ENCODE measurements around the gene UBE2F.
"Not testable (repeated sequence)": the region's sequence is repeated elsewhere in the genome, so short reads cannot be mapped to it uniquely, and the experiment has no call there.

The UBE2F gene

DNA sequence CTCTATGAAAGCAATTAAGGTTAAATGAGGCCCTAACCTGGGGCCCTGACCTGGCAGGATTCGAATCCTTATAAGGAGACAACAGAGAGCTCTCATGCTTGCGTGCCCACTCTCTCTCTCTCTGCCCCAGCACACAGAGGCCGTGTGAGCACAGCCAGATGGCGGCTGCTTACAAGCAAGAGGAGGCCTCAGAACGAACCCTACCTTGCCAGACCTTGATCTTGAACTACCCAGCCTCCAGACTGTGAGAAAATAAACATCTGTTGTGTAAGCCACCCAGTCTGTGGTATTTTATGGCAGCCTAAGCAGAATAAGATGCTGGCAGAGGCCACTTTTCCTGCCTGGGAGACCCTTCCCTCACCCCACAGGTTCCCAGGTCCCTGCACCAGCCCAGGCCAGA is 5.2 kb upstream of the UBE2F start:
- Histone ChIP-seq H3K4me1 (no peaks in the 10 kb centered on the region), H3K4me3 (no peak overlapping the region), H3K27me3 (ENCODE audit: low read depth) (no peaks in the 10 kb centered on the region), H3K9me3 (peaks cover 6% of the 10 kb centered on the region; the same call in 1 of the 2 replicates), H3K36me3 (replicated peaks) (no peaks in the 10 kb centered on the region)
- no peak for DNase-seq (ENCODE audit: low spot score in 2 of 2)
- in situ Hi-C loops (cut with MboI; ENCODE audit: low sequenced_read_pairs) = no loop called here

DNA sequence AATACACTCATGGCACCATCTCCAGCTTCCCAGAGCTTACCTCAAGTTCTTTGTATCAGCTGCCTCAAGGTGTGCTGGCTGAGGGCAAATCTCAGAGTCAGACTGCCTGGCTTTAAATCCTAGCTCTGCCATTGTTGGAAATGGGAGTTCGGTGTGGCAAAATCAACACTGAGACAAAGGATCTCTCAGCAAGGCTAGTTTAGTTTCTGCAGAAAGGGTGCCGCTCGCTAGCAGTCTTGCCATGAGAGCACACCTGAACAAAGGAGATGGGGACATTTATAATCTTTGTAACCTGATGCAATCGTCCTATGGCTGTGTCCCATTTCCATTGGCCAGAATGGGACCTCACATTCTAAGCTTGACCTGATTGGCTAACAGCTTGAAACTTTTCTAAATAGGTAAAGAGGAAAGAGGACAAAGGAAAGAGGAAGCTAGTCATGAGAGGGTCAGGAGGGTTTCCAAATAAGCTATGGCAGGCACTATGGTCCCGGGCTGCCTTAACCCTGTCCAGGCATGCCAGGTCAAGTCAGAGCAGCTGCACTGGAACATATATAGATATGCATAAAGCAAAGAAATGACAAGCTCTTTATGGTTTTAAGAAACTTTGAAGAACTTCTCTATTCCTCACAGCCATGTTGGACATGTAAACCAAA is 4.3 kb upstream of the UBE2F start:
- Histone ChIP-seq H3K4me1 (no peaks in the 10 kb centered on the region), H3K9me3 (peaks cover 6% of the 10 kb centered on the region; the same call in 1 of the 2 replicates), H3K36me3 (replicated peaks) (no peaks in the 10 kb centered on the region), H3K4me3 (no peak overlapping the region), H3K27me3 (ENCODE audit: low read depth) (no peaks in the 10 kb centered on the region)
- in situ Hi-C loops (cut with MboI; ENCODE audit: low sequenced_read_pairs) = no loop called here
- no peak for DNase-seq (ENCODE audit: low spot score in 2 of 2)

DNA sequence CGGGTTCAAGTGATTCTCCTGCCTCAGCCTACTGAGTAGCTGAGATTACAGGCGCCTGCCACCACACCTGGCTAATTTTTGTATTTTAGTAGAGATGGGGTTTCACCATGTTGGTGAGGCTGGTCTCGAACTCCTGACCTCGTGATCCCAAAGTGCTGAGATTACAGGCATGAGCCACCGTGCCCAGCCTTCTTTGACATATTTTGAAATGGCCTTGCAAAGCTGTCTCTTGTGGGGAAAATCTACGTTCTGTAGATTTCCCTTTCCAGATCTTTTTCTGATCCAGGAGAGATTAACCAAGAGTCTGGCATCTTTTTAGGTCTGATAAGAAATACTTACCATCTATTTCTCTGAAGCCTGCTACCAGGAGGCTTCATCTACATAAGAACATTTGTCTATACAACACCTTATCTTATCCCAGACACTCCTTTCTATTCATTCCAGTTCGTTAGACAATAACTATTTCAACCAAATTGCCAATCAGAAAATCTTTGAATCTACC is 3.3 kb upstream of the UBE2F start:
- DNase-seq (ENCODE audit: low spot score in 2 of 2); H3K36me3 ChIP-seq (replicated peaks); H3K4me3 ChIP-seq; H3K9me3 ChIP-seq; in situ Hi-C loops (cut with MboI; ENCODE audit: low sequenced_read_pairs); H3K4me1 ChIP-seq; H3K27me3 ChIP-seq (ENCODE audit: low read depth): not testable (repeated sequence)

DNA sequence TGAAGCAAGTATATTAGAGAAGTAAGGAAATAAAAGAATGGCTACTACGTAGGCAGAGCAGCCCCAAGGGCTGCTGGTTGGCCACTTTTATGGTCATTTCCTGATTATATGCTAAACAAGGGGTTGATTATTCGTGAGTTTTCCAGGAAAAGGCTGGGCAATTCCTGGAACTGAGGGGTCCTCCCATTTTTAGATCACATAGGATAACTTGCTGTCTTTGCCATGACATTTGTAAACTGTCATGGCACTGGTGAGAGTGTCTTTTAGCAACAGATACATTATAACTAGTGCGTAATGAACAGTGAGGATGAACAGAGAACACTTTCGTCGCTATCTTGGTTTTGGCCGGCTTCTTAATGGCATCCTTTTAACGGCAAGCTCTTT is 2.6 kb upstream of the UBE2F start:
- peaks cover 10% of the 10 kb centered on the region for H3K4me1 ChIP-seq
- H3K9me3 ChIP-seq = peaks cover 6% of the 10 kb centered on the region; the same call in 1 of the 2 replicates
- in situ Hi-C loops (cut with MboI; ENCODE audit: low sequenced_read_pairs) = no loop called here
- no peak for DNase-seq (ENCODE audit: low spot score in 2 of 2)
- no peak overlapping the region for H3K4me3 ChIP-seq
- H3K27me3 ChIP-seq (ENCODE audit: low read depth) = no peaks in the 10 kb centered on the region
- no peaks in the 10 kb centered on the region; the same call in 1 of the 2 replicates for H3K36me3 ChIP-seq (replicated peaks)

DNA sequence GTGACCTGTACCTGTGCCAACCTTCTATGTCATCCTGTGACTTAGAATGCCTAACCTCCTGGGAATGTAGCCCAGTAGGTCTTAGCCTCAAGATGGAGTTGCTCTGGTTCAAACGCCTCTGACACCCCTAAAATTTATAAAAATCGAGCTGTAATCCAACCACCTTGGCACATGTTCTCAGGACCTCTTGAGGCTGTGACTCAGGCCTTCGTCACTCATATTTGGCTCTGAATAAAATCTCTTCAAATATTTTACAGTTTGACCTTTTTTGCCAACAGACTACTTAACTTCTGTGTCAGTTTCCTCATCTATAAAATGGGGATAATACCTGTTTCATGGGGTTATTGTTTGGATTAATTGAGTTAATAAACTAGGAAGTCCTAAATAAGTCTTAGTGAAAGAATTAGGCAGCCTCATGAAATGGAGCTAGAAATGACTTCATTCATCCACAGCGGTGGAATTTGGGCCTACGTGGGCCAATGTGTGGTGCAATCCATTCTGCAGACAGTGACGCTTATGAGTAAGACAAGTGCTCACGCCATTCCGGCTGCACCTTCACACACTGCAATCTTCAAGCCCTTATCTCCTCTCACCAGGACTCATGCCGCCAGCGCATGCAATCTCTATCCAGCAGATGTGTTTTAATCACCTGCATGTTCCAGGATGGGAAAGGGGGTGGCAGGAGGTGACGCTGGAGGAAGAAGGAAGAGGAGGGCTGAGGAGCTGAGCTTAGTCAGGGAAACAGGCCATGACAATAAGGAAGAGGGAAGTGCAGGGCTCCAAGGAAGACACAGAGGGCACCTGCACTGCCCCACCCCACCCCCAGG is 2.0 kb upstream of the UBE2F start:
- in situ Hi-C loops (cut with MboI; ENCODE audit: low sequenced_read_pairs) = no loop called here
- Histone ChIP-seq H3K27me3 (ENCODE audit: low read depth) (no peaks in the 10 kb centered on the region), H3K4me3 (no peak overlapping the region), H3K4me1 (peaks cover 10% of the 10 kb centered on the region), H3K9me3 (peaks cover 6% of the 10 kb centered on the region; the same call in 1 of the 2 replicates), H3K36me3 (replicated peaks) (peaks cover 4% of the 10 kb centered on the region; the same call in 1 of the 2 replicates)
- DNase-seq (ENCODE audit: low spot score in 2 of 2) = no peak

DNA sequence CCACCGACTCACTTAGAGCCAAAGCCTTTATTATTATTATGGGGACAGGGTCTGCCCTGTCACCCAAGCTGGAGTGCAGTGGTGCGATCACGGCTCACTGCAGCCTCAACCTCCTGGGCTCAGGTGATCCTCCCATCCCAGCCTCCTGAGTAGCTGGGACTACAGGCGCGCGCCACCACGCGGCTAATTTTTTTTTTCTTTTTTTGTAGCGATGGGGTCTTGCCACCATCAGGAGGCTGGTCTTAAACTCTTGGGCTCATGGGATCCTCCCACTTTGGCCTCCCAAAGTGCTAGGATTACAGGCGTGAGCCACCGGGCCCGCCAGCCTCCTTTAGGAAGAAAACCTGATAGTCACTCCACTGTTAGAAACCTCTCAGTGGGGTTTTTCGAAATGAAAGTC is 970 bp upstream of the UBE2F start:
- DNase-seq (ENCODE audit: low spot score in 2 of 2); H3K9me3 ChIP-seq; in situ Hi-C loops (cut with MboI; ENCODE audit: low sequenced_read_pairs); H3K36me3 ChIP-seq (replicated peaks); H3K27me3 ChIP-seq (ENCODE audit: low read depth); H3K4me3 ChIP-seq: not testable (repeated sequence)
- H3K4me1 ChIP-seq = peaks cover 10% of the 10 kb centered on the region

DNA sequence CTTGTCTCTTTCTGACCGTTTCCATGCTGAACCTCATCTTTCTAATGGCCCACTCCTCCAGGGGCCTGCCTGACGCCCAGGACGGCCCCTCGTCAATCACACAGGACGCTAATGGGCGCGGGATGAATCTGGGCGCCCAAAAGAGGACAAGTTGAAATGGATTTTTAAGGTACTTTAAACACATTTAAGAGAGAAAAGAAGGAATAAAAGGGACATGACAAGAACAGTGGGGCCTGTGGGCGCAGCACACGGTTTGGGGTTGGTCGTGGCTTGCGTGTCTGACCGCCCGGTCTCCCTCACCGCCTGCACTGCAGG is 607 bp upstream of the UBE2F start:
- H3K36me3 ChIP-seq (replicated peaks) = peaks cover 5% of the 10 kb centered on the region; the same call in 1 of the 2 replicates
- H3K27me3 ChIP-seq (ENCODE audit: low read depth) = no peaks in the 10 kb centered on the region
- in situ Hi-C loops (cut with MboI; ENCODE audit: low sequenced_read_pairs) = no loop called here
- H3K4me3 ChIP-seq = peak overlapping the region; percentile 48
- no peak for DNase-seq (ENCODE audit: low spot score in 2 of 2)
- H3K4me1 ChIP-seq = peaks cover 10% of the 10 kb centered on the region
- H3K9me3 ChIP-seq = peaks cover 6% of the 10 kb centered on the region; the same call in 1 of the 2 replicates

DNA sequence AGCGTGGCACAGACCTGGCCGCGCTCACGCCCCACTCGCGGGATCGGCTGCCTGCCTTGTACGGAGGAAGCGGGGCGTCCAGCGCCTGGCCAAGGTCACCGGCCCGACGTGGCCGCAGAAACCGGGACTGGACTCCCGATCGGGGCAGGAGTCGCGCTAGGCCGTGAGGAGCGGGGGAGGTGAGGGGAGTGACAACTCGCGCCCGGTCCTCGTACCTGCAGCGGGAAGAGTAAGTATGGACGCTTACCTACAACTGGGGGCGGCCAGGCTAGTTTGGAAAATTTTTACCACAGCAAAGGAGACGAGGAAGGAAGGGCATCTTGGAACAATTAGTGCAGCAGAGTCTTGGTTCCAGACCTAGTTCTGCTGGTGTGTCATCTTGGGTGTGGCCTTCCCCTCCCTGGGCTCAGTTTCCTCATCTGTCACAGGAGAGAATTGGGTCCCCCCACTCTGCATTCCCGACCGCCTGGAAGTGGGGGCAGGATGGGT is 693 bp downstream of the UBE2F start:
- DNase-seq (ENCODE audit: low spot score in 2 of 2) = peak in 1 of 2 experiments; percentile 35
- in situ Hi-C loops (cut with MboI; ENCODE audit: low sequenced_read_pairs) = no loop called here
- Histone ChIP-seq H3K27me3 (ENCODE audit: low read depth) (no peaks in the 10 kb centered on the region), H3K36me3 (replicated peaks) (peaks cover 5% of the 10 kb centered on the region; the same call in 1 of the 2 replicates), H3K4me1 (peaks cover 10% of the 10 kb centered on the region), H3K9me3 (peaks cover 2% of the 10 kb centered on the region; the same call in 1 of the 2 replicates), H3K4me3 (peak overlapping the region; percentile 68)

DNA sequence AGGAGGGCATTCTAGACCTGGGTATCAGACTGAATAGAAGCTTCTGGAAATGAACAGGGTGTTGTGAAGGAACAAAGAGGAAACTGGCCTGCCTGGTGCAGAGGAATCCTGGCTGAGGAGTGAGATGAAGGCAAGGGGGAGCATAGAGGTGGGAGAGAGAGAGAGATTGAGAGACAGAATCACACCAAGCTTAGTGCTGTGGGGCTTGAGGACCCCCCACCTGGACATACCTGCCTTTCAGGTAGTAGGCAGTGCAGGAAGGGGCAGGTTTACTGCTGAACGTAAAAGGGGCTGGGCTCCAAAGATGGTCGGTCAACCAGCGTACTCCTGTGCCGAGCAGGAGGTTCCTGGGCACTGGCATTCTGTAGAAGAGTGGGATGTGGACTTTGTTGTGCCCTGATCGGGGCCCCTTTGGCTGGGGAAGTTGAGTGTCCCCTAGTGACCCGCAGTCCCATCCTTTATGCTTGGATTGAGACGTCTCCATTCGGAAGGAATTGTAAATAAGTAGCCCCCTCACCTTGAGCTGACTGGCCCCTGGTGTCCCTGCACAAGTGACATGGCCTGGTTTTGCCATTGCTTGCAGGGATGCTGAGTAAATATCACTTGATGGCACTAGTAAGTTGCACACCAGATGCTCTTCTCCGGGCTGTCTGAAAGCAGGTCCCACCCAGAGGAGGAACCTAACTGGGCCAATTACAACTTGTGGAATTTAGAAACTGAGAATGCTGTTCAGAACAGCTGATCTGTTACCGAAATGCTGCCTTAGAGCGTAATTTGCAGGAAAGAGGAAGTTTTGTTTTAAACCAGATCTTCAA is 1.4 kb downstream of the UBE2F start:
- Histone ChIP-seq H3K4me1 (peaks cover 10% of the 10 kb centered on the region), H3K9me3 (no peaks in the 10 kb centered on the region), H3K4me3 (peak overlapping the region; percentile 68), H3K36me3 (replicated peaks) (peaks cover 6% of the 10 kb centered on the region; the same call in 1 of the 2 replicates), H3K27me3 (ENCODE audit: low read depth) (no peaks in the 10 kb centered on the region)
- peak in 1 of 2 experiments; percentile 31 for DNase-seq (ENCODE audit: low spot score in 2 of 2)
- in situ Hi-C loops (cut with MboI; ENCODE audit: low sequenced_read_pairs) = no loop called here

DNA sequence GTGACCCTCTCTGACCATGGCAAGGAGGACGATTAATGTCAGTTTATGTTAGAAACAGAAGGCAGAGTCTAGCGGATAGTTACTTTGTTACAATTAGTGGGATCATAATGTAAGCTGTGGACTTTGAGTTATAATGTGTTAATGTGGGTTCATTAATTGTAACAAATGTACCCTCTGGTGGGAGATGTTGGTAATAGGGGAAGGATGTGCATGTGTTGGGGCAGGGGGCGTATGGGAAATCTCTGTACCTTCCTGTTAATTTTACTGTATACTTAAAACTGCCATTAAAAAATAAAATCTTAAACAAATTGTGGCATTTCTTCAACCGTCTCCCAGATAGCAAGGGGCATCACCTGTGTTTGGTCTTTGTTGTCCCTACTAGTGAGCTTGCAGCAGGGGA is 4.8 kb downstream of the UBE2F start:
- no peak for DNase-seq (ENCODE audit: low spot score in 2 of 2)
- in situ Hi-C loops (cut with MboI; ENCODE audit: low sequenced_read_pairs) = no loop called here
- Histone ChIP-seq H3K9me3 (no peaks in the 10 kb centered on the region), H3K36me3 (replicated peaks) (peaks cover 21% of the 10 kb centered on the region), H3K4me3 (no peak overlapping the region), H3K4me1 (peaks cover 10% of the 10 kb centered on the region), H3K27me3 (ENCODE audit: low read depth) (no peaks in the 10 kb centered on the region)

DNA sequence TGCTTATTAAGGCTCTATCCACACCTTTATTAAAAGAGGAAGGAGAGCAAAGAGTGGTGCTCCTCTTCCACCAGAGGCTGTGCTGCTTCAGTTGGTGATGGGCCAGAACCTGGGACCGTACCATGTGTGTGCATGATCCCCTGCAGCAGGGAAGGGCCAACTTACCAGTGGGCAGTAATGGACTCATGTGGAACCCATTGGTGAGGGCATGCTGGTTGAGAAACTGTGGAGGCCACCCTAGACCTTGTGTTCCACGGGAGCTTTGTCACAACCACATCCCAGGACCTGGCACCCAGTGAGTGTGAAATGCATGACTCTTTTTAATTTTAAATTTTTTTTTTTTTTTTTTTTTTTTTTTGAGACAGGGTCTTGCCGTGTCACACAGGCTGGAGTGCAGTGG is 5.4 kb downstream of the UBE2F start:
- H3K4me3 ChIP-seq = no peak overlapping the region
- in situ Hi-C loops (cut with MboI; ENCODE audit: low sequenced_read_pairs) = no loop called here

DNA sequence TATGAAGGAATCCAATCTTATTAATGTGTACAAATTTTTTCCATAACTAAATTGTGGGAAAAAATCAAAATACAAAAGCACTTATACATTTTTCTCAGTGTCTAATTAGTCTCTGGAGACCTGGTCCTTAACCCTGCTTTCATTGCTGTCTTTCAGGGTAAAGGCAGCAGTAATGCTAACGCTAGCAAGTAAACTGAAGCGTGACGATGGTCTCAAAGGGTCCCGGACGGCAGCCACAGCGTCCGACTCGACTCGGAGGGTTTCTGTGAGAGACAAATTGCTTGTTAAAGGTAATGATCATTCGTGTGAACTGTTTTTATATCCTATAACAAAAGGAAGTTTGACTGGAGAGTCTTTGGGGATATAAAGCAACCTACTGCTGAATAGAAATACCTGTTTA is 6.1 kb downstream of the UBE2F start:
- H3K4me3 ChIP-seq = no peak overlapping the region
- H3K27me3 ChIP-seq (ENCODE audit: low read depth) = no peaks in the 10 kb centered on the region
- peaks cover 10% of the 10 kb centered on the region for H3K4me1 ChIP-seq
- no peak for DNase-seq (ENCODE audit: low spot score in 2 of 2)
- in situ Hi-C loops (cut with MboI; ENCODE audit: low sequenced_read_pairs) = no loop called here
- H3K36me3 ChIP-seq (replicated peaks) = peaks cover 21% of the 10 kb centered on the region
- H3K9me3 ChIP-seq = no peaks in the 10 kb centered on the region

More for the DNA sequence above, 5.4 kb downstream of the UBE2F start:
- H3K36me3 ChIP-seq (replicated peaks) = peaks cover 21% of the 10 kb centered on the region
- H3K9me3 ChIP-seq = no peaks in the 10 kb centered on the region
- peaks cover 10% of the 10 kb centered on the region for H3K4me1 ChIP-seq
- DNase-seq (ENCODE audit: low spot score in 2 of 2) = no peak
- no peaks in the 10 kb centered on the region for H3K27me3 ChIP-seq (ENCODE audit: low read depth)

DNA sequence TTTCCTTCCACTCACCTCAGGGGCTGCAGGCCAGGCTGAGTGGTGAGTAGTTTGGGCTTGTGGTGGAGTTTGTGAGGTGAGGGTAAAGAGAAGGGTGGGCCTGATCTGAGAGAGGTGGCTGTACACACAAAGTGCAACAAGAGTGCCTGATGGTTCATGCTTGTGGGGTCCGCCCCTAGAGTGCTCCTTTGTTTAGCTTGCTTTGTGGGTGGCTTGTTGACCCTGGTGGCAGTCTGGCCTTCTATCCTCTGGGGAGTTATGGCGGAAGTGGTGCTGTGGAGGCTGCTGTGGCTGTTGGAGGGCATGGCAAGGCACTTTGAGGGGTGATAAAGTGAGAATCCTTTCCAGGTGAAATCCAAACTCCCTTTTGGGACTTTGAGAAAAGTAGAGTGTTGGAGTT is 10.6 kb downstream of the UBE2F start:
- no peaks in the 10 kb centered on the region for H3K4me1 ChIP-seq
- no peaks in the 10 kb centered on the region for H3K27me3 ChIP-seq (ENCODE audit: low read depth)
- in situ Hi-C loops (cut with MboI; ENCODE audit: low sequenced_read_pairs) = no loop called here
- H3K4me3 ChIP-seq = no peak overlapping the region
- H3K36me3 ChIP-seq (replicated peaks) = peaks cover 16% of the 10 kb centered on the region
- DNase-seq (ENCODE audit: low spot score in 2 of 2) = no peak
- H3K9me3 ChIP-seq = no peaks in the 10 kb centered on the region

Data from HAP-1 (cell line).